Liver (tissue), 9 donors: ENCODE data around the gene GIMAP7. TPM values are rescaled to one million over a fixed set of nuclear protein-coding genes. Genes with fewer than 3 reads are reported as not detected.

ENCODE experiments used
- DNase-seq: peaks from one replicate; pipeline ENCODE4 v3.0.0-alpha.2; 2017; ENCODE audit warnings: low spot score
- H3K27ac ChIP-seq, 2 donors: one replicate each; pipeline ENCODE4 v1.7.0; 2013; ENCODE audit warnings: inconsistent platforms in 2 of 2, low read length in 2 of 2, control low read depth in 1 of 2, low read depth in 1 of 2, mild to moderate bottlenecking in 1 of 2
- H3K27me3 ChIP-seq, 4 donors: one replicate each; pipeline versions ENCODE4 v1.6.1 to v1.7.0; 2013; ENCODE audit warnings: low read length in 3 of 4, inconsistent platforms in 1 of 4, mild to moderate bottlenecking in 1 of 4, moderate library complexity in 1 of 4; ENCODE audit not compliant: control insufficient read depth in 4 of 4, insufficient read depth in 4 of 4
- H3K36me3 ChIP-seq, 4 donors: one replicate each; pipeline versions ENCODE4 v1.6.1 to v1.7.0; 2013; ENCODE audit warnings: low read length in 3 of 4, mild to moderate bottlenecking in 3 of 4, low read depth in 1 of 4, moderate library complexity in 1 of 4; ENCODE audit not compliant: control insufficient read depth in 4 of 4, insufficient read depth in 3 of 4
- H3K4me1 ChIP-seq, 4 donors: one replicate each; pipeline versions ENCODE4 v1.6.1 to v1.7.0; 2013; ENCODE audit warnings: low read length in 3 of 4, mild to moderate bottlenecking in 3 of 4, moderate library complexity in 1 of 4; ENCODE audit not compliant: control insufficient read depth in 4 of 4, insufficient read depth in 4 of 4
- H3K4me3 ChIP-seq, 3 donors: one replicate each; pipeline versions ENCODE4 v1.6.1 to v1.7.0; 2013; ENCODE audit warnings: low read length in 3 of 3, control low read depth in 1 of 3, low read depth in 1 of 3, mild to moderate bottlenecking in 1 of 3
- H3K9ac ChIP-seq, 2 donors: one replicate each; pipeline ENCODE4 v1.7.0; 2013; ENCODE audit warnings: low read length in 2 of 2, mild to moderate bottlenecking in 2 of 2, moderate library complexity in 2 of 2, control low read depth in 1 of 2, low read depth in 1 of 2
- H3K9me3 ChIP-seq, 4 donors: one replicate each; pipeline versions ENCODE4 v1.6.1 to v1.7.0; 2013; ENCODE audit warnings: low read length in 3 of 4; ENCODE audit not compliant: control insufficient read depth in 4 of 4
- EGR1 ChIP-seq, 2 donors: IDR thresholded peaks; 2 replicates each; pipeline ENCODE4 v1.6.1; 2016 to 2018; ENCODE audit warnings: antibody characterized with exemption in 2 of 2, low read depth in 2 of 2
- FOXA1 ChIP-seq: IDR thresholded peaks from 2 replicates; pipeline ENCODE4 v1.6.1; 2016; ENCODE audit warnings: antibody characterized with exemption
- FOXA2 ChIP-seq: IDR thresholded peaks from 2 replicates; pipeline ENCODE4 v1.6.1; 2016; ENCODE audit warnings: antibody characterized with exemption
- GABPA ChIP-seq, 2 donors: IDR thresholded peaks in 1 of 2; conservative IDR thresholded peaks in 1 of 2; 2 replicates each; pipeline ENCODE4 v1.6.1; 2016; ENCODE audit warnings: antibody characterized with exemption in 2 of 2, mild to moderate bottlenecking in 1 of 2, moderate library complexity in 1 of 2
- HNF4A ChIP-seq, 2 donors: conservative IDR thresholded peaks; 2 replicates each; pipeline ENCODE4 v1.6.1; 2016; ENCODE audit warnings: antibody characterized with exemption in 2 of 2, mild to moderate bottlenecking in 2 of 2
- JUND ChIP-seq, 2 donors: IDR thresholded peaks; 2 replicates each; pipeline ENCODE4 v1.6.1; 2016; ENCODE audit warnings: antibody characterized with exemption in 2 of 2
- NR2F2 ChIP-seq: IDR thresholded peaks from 2 replicates; pipeline ENCODE4 v1.6.1; 2016; ENCODE audit warnings: antibody characterized with exemption
- RAD21 ChIP-seq, 2 donors: IDR thresholded peaks; 2 replicates each; pipeline ENCODE4 v1.6.1; 2016; ENCODE audit warnings: antibody characterized with exemption in 2 of 2, mild to moderate bottlenecking in 2 of 2
- RXRA ChIP-seq, 2 donors: IDR thresholded peaks; 2 replicates each; pipeline ENCODE4 v1.6.1; 2017 to 2018; ENCODE audit warnings: antibody characterized with exemption in 2 of 2, mild to moderate bottlenecking in 1 of 2
- SP1 ChIP-seq: IDR thresholded peaks from 2 replicates; pipeline ENCODE4 v1.6.1; 2018; ENCODE audit warnings: antibody characterized with exemption, mild to moderate bottlenecking
- TAF1 ChIP-seq: conservative IDR thresholded peaks from 2 replicates; pipeline ENCODE4 v1.6.1; 2016; ENCODE audit warnings: antibody characterized with exemption, mild to moderate bottlenecking
- YY1 ChIP-seq: IDR thresholded peaks from 2 replicates; pipeline ENCODE4 v1.6.1; 2016; ENCODE audit warnings: antibody characterized with exemption, mild to moderate bottlenecking
- WGBS: extraction: QIAGEN DNeasy Blood & Tissue Kit; methylation state at CpG from one replicate; pipeline ENCODE4 v1.1.7; 2013; 5-methylcytosine and 5-hydroxymethylcytosine counted together
- polyA plus RNA-seq, 2 donors: library from polyadenylated mRNA; stranded (reverse) in 1 of 2; unstranded in 1 of 2; fragments of 200-250 nt in 1 of 2; fragments of >200 nt in 1 of 2; fragmentation: Nextera tagmentation in 1 of 2; extraction: Ambion mirVana in 1 of 2; gene quantifications; one replicate each; pipeline versions ENCODE4 v1.2.1 to v1.2.3, GENCODE V29; 2013 to 2015
- total RNA-seq, 2 donors: library from RNA; depleted of rRNA; stranded (reverse); fragments of >200 nt; gene quantifications; one replicate each; pipeline ENCODE4 v1.2.3, GENCODE V29; 2014
- TF ChIP-seq, protein P1 (sequence below): IDR thresholded peaks from 2 replicates; pipeline ENCODE4 v1.6.1; 2016; ENCODE audit warnings: antibody characterized with exemption
- TF ChIP-seq, protein P2 (sequence below): IDR thresholded peaks from 2 replicates; pipeline ENCODE4 v1.6.1; 2016; ENCODE audit warnings: antibody characterized with exemption, mild to moderate bottlenecking
- TF ChIP-seq, protein P3 (sequence below): fragments of 150-350 bp; IDR thresholded peaks from 2 replicates; pipeline ENCODE4 v1.5.1; 2017; ENCODE audit warnings: improper control_type of control experiment, low read depth, low read length; ENCODE audit not compliant: missing input control
- TF ChIP-seq, protein P4 (sequence below): IDR thresholded peaks from 2 replicates; pipeline ENCODE4 v1.6.1; 2016; ENCODE audit warnings: antibody characterized with exemption
- TF ChIP-seq, protein P5 (sequence below): IDR thresholded peaks from 2 replicates; pipeline ENCODE4 v1.6.1; 2016; ENCODE audit warnings: antibody characterized with exemption
- donor health status: healthy.
- donor health status: healthy.
- donor health status: healthy.
- donor health status: healthy.
- donor health status: healthy.

GIMAP7 gene
- total and polyA plus RNA-seq, 4 donors: 4.8 to 12.8 (median 10.5) TPM

DNA sequence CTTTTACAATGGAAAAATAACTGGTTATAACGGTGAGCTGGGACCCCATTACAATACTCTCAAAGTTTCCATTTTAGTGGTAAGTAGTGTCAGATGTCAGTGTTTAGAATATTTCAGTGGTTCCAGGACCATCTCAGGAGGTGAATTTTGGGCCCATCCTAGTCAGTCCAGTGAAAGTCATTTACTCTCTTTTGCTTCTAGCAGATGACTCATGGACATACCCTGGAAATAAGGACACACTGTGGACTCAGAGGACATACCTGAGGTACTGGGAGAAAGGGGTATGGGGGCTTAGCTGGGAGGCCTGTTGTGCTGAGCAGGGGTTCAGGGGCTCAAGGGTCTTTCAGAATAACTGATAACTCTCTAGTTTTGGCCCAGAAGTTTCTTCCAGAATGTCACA lies 51.9 kb downstream of the GIMAP7 start:
- H3K4me3 ChIP-seq: no peak overlapping the region
- no peak for DNase-seq
- no peaks in the 10 kb centered on the region for H3K27me3 ChIP-seq
- H3K36me3 ChIP-seq: peaks cover 0 to 4% (median 0%) of the 10 kb centered on the region in 4 donors
- H3K27ac ChIP-seq: no peak overlapping the region
- WGBS: 92% methylated on average over 1 of the region's 1 CpG
- no peaks in the 10 kb centered on the region for H3K9me3 ChIP-seq
- no peaks in the 10 kb centered on the region for H3K4me1 ChIP-seq
- H3K9ac ChIP-seq: no peak overlapping the region
- TF ChIP-seq GABPA (IDR thresholded peaks at IDR 0.05 in 1 of 2, conservative IDR thresholded peaks at IDR 0.05 in 1 of 2) (no peak), SP1 (no peak), JUND (IDR thresholded peaks at IDR 0.05) (no peak), RXRA (IDR thresholded peaks at IDR 0.05) (no peak), YY1 (no peak), NR2F2 (no peak), EGR1 (IDR thresholded peaks at IDR 0.05; ENCODE audit: low read depth in 2 of 2) (no peak), HNF4A (conservative IDR thresholded peaks at IDR 0.05) (no peak), RAD21 (IDR thresholded peaks at IDR 0.05) (no peak), FOXA2 (no peak), FOXA1 (no peak), TAF1 (no peak)
- TF ChIP-seq, protein P1, sequence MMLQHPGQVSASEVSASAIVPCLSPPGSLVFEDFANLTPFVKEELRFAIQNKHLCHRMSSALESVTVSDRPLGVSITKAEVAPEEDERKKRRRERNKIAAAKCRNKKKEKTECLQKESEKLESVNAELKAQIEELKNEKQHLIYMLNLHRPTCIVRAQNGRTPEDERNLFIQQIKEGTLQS: no peak
- TF ChIP-seq, protein P2, sequence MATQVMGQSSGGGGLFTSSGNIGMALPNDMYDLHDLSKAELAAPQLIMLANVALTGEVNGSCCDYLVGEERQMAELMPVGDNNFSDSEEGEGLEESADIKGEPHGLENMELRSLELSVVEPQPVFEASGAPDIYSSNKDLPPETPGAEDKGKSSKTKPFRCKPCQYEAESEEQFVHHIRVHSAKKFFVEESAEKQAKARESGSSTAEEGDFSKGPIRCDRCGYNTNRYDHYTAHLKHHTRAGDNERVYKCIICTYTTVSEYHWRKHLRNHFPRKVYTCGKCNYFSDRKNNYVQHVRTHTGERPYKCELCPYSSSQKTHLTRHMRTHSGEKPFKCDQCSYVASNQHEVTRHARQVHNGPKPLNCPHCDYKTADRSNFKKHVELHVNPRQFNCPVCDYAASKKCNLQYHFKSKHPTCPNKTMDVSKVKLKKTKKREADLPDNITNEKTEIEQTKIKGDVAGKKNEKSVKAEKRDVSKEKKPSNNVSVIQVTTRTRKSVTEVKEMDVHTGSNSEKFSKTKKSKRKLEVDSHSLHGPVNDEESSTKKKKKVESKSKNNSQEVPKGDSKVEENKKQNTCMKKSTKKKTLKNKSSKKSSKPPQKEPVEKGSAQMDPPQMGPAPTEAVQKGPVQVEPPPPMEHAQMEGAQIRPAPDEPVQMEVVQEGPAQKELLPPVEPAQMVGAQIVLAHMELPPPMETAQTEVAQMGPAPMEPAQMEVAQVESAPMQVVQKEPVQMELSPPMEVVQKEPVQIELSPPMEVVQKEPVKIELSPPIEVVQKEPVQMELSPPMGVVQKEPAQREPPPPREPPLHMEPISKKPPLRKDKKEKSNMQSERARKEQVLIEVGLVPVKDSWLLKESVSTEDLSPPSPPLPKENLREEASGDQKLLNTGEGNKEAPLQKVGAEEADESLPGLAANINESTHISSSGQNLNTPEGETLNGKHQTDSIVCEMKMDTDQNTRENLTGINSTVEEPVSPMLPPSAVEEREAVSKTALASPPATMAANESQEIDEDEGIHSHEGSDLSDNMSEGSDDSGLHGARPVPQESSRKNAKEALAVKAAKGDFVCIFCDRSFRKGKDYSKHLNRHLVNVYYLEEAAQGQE: no peak
- TF ChIP-seq, protein P3, sequence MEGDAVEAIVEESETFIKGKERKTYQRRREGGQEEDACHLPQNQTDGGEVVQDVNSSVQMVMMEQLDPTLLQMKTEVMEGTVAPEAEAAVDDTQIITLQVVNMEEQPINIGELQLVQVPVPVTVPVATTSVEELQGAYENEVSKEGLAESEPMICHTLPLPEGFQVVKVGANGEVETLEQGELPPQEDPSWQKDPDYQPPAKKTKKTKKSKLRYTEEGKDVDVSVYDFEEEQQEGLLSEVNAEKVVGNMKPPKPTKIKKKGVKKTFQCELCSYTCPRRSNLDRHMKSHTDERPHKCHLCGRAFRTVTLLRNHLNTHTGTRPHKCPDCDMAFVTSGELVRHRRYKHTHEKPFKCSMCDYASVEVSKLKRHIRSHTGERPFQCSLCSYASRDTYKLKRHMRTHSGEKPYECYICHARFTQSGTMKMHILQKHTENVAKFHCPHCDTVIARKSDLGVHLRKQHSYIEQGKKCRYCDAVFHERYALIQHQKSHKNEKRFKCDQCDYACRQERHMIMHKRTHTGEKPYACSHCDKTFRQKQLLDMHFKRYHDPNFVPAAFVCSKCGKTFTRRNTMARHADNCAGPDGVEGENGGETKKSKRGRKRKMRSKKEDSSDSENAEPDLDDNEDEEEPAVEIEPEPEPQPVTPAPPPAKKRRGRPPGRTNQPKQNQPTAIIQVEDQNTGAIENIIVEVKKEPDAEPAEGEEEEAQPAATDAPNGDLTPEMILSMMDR: no peak
- TF ChIP-seq, protein P4, sequence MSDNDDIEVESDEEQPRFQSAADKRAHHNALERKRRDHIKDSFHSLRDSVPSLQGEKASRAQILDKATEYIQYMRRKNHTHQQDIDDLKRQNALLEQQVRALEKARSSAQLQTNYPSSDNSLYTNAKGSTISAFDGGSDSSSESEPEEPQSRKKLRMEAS: no peak
- TF ChIP-seq, protein P5, sequence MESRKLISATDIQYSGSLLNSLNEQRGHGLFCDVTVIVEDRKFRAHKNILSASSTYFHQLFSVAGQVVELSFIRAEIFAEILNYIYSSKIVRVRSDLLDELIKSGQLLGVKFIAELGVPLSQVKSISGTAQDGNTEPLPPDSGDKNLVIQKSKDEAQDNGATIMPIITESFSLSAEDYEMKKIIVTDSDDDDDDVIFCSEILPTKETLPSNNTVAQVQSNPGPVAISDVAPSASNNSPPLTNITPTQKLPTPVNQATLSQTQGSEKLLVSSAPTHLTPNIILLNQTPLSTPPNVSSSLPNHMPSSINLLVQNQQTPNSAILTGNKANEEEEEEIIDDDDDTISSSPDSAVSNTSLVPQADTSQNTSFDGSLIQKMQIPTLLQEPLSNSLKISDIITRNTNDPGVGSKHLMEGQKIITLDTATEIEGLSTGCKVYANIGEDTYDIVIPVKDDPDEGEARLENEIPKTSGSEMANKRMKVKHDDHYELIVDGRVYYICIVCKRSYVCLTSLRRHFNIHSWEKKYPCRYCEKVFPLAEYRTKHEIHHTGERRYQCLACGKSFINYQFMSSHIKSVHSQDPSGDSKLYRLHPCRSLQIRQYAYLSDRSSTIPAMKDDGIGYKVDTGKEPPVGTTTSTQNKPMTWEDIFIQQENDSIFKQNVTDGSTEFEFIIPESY: no peak
